Activated CD4-positive, alpha-beta T cell treated with anti-CD3 and anti-CD28 coated beads for 36 hours (primary cell): Measurements from ENCODE around the gene GLIS2. TPM values are rescaled to one million over a fixed set of nuclear protein-coding genes. Genes with fewer than 3 reads are reported as not detected.

Experiments
- ATAC-seq: fragments of 200-7000 bp; cut with Tn5 transposase; one replicate; pipeline ENCODE4 v1.10.0; 2021; ENCODE audit warnings: mild to moderate bottlenecking, moderate library complexity
- CTCF ChIA-PET: fragments of 350-600 bp; sonication (Branson Sonifier 250); formaldehyde crosslinking; loops from one replicate; lab custom pipeline; 2021; ENCODE audit warnings: antibody characterized with exemption; lab: Charles Lee
- POLR2A ChIA-PET: fragments of 350-600 bp; sonication (Branson Sonifier 250); formaldehyde crosslinking; loops from one replicate; lab custom pipeline; 2021; ENCODE audit warnings: antibody characterized with exemption, inconsistent platforms; lab: Charles Lee
- DNase-seq: peaks from one replicate; pipeline ENCODE4 v3.0.0-alpha.2; 2020
- H3K27ac Mint-ChIP-seq: one replicate; pipeline ENCODE4 v1.8.0; 2021; ENCODE audit warnings: mixed read lengths
- H3K27me3 Mint-ChIP-seq: one replicate; pipeline ENCODE4 v1.8.0; 2021; ENCODE audit warnings: mixed read lengths
- H3K36me3 Mint-ChIP-seq: one replicate; pipeline ENCODE4 v1.8.0; 2021; ENCODE audit warnings: low read depth, mixed read lengths
- H3K4me1 Mint-ChIP-seq: one replicate; pipeline ENCODE4 v1.8.0; 2021; ENCODE audit warnings: mixed read lengths
- H3K4me3 Mint-ChIP-seq: one replicate; pipeline ENCODE4 v1.8.0; 2021; ENCODE audit warnings: mild to moderate bottlenecking, moderate library complexity, mixed read lengths
- H3K9me3 Mint-ChIP-seq: one replicate; pipeline ENCODE4 v1.8.0; 2021; ENCODE audit warnings: low read depth, mixed read lengths
- intact Hi-C, 2 experiments: fragments of 100-400 bp; cut with DNase I in 1 of 2; cut with micrococcal nuclease in 1 of 2; formaldehyde crosslinking; loops; one replicate each; pipeline versions ENCODE4 v1.14.2 to v1.15.1; 2022 to 2024; cut with DNase I, micrococcal nuclease
- total RNA-seq, 2 experiments: library from RNA; stranded (reverse); gene quantifications; one replicate each; pipeline ENCODE4 v1.2.3, GENCODE V29; 2021

Gene GLIS2
- total RNA-seq, 2 experiments from 2014 or later = 0.27 to 0.30 TPM

DNA sequence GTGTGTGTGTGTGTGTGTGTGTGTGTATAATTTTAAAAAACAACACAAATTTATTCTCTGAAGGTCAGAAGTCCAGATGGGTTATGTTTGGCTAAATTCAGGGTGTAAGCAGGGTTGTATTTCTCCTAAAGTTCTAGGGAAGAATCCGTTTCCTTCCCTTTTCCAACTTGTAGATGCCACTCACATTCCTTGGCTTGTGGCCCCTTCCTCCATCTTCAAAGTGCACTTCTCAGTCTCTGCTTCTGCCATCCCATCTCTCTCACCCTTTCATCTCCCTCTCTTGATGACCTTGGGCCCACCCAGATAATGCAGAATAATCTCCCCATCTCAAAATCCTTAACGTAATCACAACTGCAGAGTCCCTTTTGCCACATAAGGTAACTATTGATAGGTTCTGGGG lies 35.2 kb upstream of the GLIS2 start:
- H3K4me1 Mint-ChIP-seq = no peaks in the 10 kb centered on the region
- H3K27me3 Mint-ChIP-seq = peaks cover 7% of the 10 kb centered on the region
- ChIA-PET CTCF (no interaction called here), POLR2A (no interaction called here)
- H3K9me3 Mint-ChIP-seq = no peaks in the 10 kb centered on the region
- no peak overlapping the region for H3K4me3 Mint-ChIP-seq
- intact Hi-C loops = no loop called here
- no peak overlapping the region for H3K27ac Mint-ChIP-seq
- no peak for DNase-seq
- H3K36me3 Mint-ChIP-seq = no peaks in the 10 kb centered on the region
- no peak for ATAC-seq

DNA sequence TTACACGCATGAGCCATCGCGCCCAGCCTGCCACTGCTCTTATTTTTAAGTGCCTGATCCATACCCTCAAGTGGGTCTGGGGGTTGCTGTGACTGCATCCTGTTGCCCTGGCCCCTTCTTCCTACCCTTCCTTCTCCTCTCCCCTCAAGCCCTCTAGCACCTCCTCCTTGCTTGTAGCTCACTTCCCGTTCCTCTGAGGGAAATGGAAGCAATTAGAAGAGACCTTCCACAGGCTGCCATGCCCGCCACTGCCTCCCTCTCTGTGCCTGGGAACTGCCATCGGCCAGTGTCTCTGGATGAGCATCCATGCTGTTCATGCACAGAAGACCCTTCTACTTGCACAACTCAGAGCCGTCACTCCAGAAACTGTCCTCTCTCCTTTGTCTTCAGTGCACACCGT lies 32.4 kb upstream of the GLIS2 start:
- H3K4me1 Mint-ChIP-seq = peaks cover 5% of the 10 kb centered on the region
- intact Hi-C loops = no loop called here
- ChIA-PET CTCF (interaction anchor here (0.6 to 1.8 kb wide), 5 partner anchors 10 to 1926 kb away, joined by 3 to 6 read pairs (median 3); partner anchors contain the start of gene TFAP4), POLR2A (interaction anchor here (0.6 kb wide), 1 partner anchor 20 kb away, joined by 3 read pairs; no protein-coding TSS in a partner anchor)
- H3K4me3 Mint-ChIP-seq = no peak overlapping the region
- no peaks in the 10 kb centered on the region for H3K9me3 Mint-ChIP-seq
- no peaks in the 10 kb centered on the region for H3K36me3 Mint-ChIP-seq
- no peak overlapping the region for H3K27ac Mint-ChIP-seq
- DNase-seq = no peak
- peaks cover 9% of the 10 kb centered on the region for H3K27me3 Mint-ChIP-seq
- no peak for ATAC-seq

DNA sequence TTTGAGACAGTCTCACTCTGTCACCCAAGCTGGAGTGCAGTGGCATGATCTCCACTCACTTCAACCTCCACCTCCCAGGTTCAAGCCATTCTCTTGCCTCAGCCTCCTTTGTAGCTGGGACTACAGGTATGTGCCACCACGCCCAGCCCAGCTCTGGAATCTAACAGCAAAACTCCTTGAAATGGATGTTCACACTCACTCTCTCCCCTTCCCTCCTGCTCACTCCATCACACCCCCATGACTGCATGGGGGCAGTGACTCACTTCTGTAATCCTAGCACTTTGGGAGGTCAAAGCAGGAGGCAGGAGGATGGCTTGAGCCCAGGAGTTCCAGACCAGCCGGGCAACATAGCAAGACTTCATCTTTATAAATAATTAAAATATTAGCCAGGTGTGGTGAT lies 31.9 kb upstream of the GLIS2 start:
- Mint-ChIP-seq H3K4me3 (no peak overlapping the region), H3K27me3 (peaks cover 9% of the 10 kb centered on the region), H3K36me3 (no peaks in the 10 kb centered on the region), H3K4me1 (peaks cover 9% of the 10 kb centered on the region), H3K9me3 (no peaks in the 10 kb centered on the region), H3K27ac (no peak overlapping the region)
- no peak for ATAC-seq
- ChIA-PET POLR2A (interaction anchor here (0.6 kb wide), 1 partner anchor 20 kb away, joined by 3 read pairs; no protein-coding TSS in a partner anchor), CTCF (interaction anchor here (0.6 to 0.7 kb wide), 2 partner anchors 30 to 51 kb away, joined by 3 read pairs; no protein-coding TSS in a partner anchor)
- intact Hi-C loops = no loop called here
- no peak for DNase-seq

DNA sequence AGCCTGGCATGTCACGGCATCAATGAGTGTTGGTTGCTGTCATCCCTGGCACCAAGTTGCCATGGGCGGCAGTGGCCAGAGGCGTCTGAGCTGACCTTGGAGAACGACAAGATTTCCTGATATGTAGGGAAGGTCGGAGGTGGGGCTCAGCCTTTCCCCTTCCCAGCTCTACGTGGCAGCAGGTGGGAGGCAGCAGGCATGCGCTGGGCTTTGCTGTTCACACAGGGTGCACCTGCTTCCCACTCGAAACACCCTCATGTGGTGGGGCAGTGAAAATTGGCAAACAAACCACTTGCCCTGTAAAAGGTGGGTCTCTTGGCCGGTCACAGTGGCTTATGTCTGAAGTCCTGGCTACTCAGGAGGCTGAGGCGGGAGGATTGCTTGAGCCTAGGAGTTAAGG lies 30.7 kb upstream of the GLIS2 start:
- POLR2A ChIA-PET = no interaction called here
- H3K36me3 Mint-ChIP-seq = no peaks in the 10 kb centered on the region
- no peak for DNase-seq

DNA sequence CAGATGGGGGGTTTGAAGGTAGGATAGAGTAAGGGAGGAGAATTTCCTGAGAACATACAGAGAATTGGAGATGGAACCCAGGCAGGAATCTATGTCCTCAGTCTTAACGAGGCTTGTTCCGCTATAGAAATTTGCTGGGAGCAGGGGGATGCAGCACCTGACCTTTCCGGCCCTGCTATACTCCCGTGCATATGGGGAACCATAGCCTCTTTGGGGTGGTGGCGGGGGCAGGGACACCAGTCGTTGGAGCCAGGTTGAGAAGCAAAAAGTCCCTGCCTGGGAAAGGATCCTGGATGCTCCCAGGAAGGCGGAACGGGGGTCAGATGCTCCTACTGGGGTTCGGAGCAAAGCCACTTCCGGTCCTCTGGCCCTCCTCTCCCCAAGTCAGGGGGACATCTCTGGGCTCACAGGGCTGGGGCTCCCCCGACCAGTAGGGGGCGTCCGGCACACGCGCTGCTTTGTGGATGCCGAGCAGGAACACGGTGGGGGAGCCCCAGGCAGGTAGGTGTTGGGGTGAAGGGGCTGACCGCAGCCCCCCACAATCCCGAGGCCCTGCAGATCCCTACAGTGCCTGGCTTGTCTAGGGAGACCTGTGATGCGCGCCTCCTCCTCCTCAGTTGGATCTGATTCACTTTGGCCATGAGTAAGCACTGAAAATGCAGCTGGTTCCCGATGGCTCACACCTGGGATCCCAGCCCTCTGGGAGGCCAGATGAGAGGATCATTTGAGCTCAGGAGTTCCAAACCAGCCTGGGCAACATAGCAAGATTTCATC lies 27.5 kb upstream of the GLIS2 start:
- H3K4me3 Mint-ChIP-seq = no peak overlapping the region
- H3K9me3 Mint-ChIP-seq = no peaks in the 10 kb centered on the region
- no peaks in the 10 kb centered on the region for H3K36me3 Mint-ChIP-seq
- DNase-seq (peak; percentile 87), ATAC-seq (peak; percentile 95)
- peaks cover 9% of the 10 kb centered on the region for H3K4me1 Mint-ChIP-seq
- POLR2A ChIA-PET = no interaction called here
- CTCF ChIA-PET = interaction anchor here (0.6 to 2.7 kb wide), 10 partner anchors 9 to 115 kb away, joined by 3 to 28 read pairs (median 4); no protein-coding TSS in a partner anchor
- intact Hi-C loops = loop anchor here (1.0 to 5.0 kb wide), 2 partner anchors 42 to 114 kb away; no protein-coding TSS in a partner anchor
- H3K27me3 Mint-ChIP-seq = peaks cover 9% of the 10 kb centered on the region
- no peak overlapping the region for H3K27ac Mint-ChIP-seq

More for the DNA sequence above, 30.7 kb upstream of the GLIS2 start:
- peaks cover 9% of the 10 kb centered on the region for H3K4me1 Mint-ChIP-seq
- H3K27ac Mint-ChIP-seq = no peak overlapping the region
- CTCF ChIA-PET = interaction anchor here (0.6 kb wide), 1 partner anchor 329 kb away, joined by 3 read pairs; no protein-coding TSS in a partner anchor
- no peak overlapping the region for H3K4me3 Mint-ChIP-seq
- peaks cover 9% of the 10 kb centered on the region for H3K27me3 Mint-ChIP-seq
- no peaks in the 10 kb centered on the region for H3K9me3 Mint-ChIP-seq
- ATAC-seq = no peak
- intact Hi-C loops = loop anchor here in 1 of 2 experiments (5.0 kb wide), 1 partner anchor 117 kb away; no protein-coding TSS in a partner anchor

DNA sequence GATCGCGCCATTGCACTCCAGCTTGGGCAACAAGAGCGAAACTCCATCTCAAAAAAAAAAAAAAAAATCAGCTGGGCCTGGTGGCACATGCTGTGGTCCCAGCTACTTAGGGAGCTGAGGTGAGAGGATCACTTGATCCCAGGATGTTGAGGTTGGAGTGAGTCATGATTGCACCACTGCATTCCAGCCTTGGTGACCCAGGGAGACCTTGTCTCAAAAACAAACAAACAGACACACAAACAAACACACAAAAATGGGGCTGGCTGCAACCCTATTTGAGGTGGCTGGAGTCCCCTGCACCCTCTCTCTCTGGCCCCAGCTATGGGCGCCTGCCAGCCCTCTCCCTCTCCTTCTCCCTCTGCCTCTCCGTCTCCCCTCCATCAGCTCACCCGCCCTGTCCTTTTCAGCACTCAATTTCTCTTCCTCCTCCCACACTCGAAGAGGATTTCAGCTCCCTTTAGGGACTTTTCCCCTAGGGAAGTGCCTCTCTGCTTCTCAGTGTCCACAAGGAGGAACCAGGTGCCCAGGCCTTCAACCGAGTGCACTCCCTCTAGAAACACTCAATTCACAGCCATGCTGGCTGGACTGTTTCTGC lies 25.5 kb upstream of the GLIS2 start:
- H3K36me3 Mint-ChIP-seq = no peaks in the 10 kb centered on the region
- no peaks in the 10 kb centered on the region for H3K9me3 Mint-ChIP-seq
- no peak for DNase-seq
- ATAC-seq = no peak
- peaks cover 9% of the 10 kb centered on the region for H3K4me1 Mint-ChIP-seq
- ChIA-PET POLR2A (interaction anchor here (0.9 kb wide), 1 partner anchor 16 kb away, joined by 3 read pairs; no protein-coding TSS in a partner anchor), CTCF (interaction anchor here (0.6 to 2.7 kb wide), 3 partner anchors 8 to 113 kb away, joined by 3 to 28 read pairs (median 8); no protein-coding TSS in a partner anchor)
- H3K4me3 Mint-ChIP-seq = no peak overlapping the region
- no peak overlapping the region for H3K27ac Mint-ChIP-seq
- peaks cover 2% of the 10 kb centered on the region for H3K27me3 Mint-ChIP-seq
- intact Hi-C loops = no loop called here

DNA sequence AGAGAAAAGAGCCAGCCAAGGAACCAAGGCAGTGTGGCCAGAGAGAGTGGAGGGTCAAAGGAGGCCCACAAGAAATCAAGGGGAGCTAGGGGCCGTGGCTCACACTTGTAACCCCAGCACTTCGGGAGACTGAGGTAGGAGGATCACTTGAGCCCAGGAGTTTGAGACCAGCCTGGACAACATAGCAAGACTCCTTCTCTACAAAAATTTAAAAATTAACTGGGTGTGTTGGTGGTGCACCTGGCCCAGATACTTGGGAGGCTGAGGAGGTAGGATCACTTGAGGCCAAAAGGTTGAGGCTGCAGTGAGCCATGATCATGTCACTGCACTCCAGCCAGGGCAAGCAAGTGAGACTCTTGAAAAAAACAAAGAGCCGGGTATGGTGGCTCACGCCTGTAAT lies 24.2 kb upstream of the GLIS2 start:
- no peak overlapping the region for H3K27ac Mint-ChIP-seq
- no peaks in the 10 kb centered on the region for H3K36me3 Mint-ChIP-seq
- no peak overlapping the region for H3K4me3 Mint-ChIP-seq
- peaks cover 9% of the 10 kb centered on the region for H3K4me1 Mint-ChIP-seq
- no peaks in the 10 kb centered on the region for H3K9me3 Mint-ChIP-seq
- ATAC-seq (no peak), DNase-seq (no peak)
- intact Hi-C loops = no loop called here
- CTCF ChIA-PET = interaction anchor here (0.9 kb wide), 1 partner anchor 16 kb away, joined by 3 read pairs; no protein-coding TSS in a partner anchor
- no peaks in the 10 kb centered on the region for H3K27me3 Mint-ChIP-seq
- POLR2A ChIA-PET = no interaction called here

DNA sequence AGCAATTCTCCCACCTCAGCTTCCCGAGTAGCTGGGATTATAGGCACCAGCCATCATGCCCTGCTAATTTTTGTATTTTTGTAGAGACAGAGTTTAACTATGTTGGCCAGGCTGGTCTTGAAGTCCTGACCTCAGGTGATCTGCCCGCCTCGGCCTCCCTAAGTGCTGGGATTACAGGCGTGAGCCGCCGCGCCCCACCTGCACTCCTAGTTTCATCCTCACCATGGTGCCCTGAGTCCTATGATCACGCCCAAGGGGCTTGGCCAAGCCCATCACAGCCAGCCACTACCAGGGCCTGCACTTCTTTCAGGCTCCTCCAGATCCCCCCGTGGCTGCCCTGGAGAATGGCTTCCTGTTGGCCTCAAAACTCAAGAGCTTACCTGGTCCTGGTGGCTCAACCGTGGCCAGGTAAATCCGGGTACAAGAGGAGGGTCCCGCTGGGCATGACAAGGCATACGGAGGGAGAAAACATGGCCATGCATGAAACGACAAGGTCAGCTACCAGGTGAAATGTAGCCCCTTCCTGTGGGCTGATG lies 22.6 kb upstream of the GLIS2 start:
- Mint-ChIP-seq H3K4me1 (peaks cover 4% of the 10 kb centered on the region), H3K36me3 (no peaks in the 10 kb centered on the region), H3K9me3 (no peaks in the 10 kb centered on the region), H3K27ac (no peak overlapping the region), H3K27me3 (no peaks in the 10 kb centered on the region), H3K4me3 (no peak overlapping the region)
- DNase-seq = no peak
- POLR2A ChIA-PET = no interaction called here
- no peak for ATAC-seq
- intact Hi-C loops = no loop called here
- CTCF ChIA-PET = interaction anchor here (7.5 kb wide), 1 partner anchor 15 kb away, joined by 41 read pairs; no protein-coding TSS in a partner anchor

DNA sequence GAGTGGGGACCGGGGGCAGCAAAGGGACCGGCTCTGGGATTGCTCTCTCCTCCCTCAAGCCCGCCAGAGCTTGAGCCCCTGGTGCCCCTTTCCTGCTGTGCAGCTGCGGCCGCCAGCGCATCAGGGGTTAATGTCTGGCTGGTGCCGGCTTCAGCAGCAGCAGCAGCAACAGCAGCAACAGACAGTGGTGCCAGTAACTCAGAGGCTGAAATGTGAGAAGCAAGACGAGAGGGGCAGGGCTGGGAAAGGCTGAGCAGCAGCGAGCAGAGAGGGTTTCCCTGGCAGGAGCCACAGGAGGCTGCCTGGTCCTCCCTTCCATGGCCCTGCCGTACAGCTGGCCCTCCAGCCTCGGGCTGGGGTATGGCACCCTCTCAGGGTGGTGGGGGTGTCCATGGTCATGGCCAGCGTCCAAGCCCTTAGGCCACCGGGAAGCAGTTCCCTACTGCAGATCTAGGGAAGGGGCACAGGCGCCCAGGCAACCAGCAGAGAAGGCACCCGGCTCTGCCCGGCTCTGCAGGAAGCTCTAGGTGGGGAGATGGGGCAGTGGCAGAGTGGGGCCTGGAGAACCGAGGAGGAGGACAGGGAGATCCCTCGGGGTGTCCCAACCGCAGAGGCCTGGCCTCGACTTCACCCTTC lies 21.9 kb upstream of the GLIS2 start:
- Mint-ChIP-seq H3K4me3 (no peak overlapping the region), H3K9me3 (no peaks in the 10 kb centered on the region), H3K4me1 (no peaks in the 10 kb centered on the region), H3K27me3 (no peaks in the 10 kb centered on the region), H3K27ac (no peak overlapping the region), H3K36me3 (no peaks in the 10 kb centered on the region)
- ATAC-seq = no peak
- no peak for DNase-seq
- intact Hi-C loops = no loop called here
- POLR2A ChIA-PET = no interaction called here
- CTCF ChIA-PET = interaction anchor here (0.7 to 7.5 kb wide), 2 partner anchors 14 to 59 kb away, joined by 4 to 41 read pairs; no protein-coding TSS in a partner anchor

DNA sequence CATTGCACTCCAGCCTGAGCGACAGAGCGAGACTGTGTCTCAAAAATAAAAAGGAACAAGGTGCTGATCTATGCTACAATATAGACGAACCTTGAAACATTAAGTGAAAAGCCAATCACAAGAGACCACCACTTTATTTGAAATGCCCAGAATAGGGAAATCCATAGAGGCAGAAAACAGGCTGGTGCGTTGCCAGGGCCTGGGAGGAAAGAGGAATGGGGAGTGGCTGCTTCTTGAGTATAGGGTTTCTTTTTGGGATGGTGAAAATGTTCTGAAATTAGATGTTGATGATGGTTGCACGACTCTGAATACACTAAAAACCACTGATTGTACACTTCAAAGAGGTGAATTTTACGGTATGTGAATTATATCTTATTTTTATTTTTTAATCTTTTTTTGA lies 20.3 kb upstream of the GLIS2 start:
- H3K27me3 Mint-ChIP-seq = no peaks in the 10 kb centered on the region
- POLR2A ChIA-PET = no interaction called here

DNA sequence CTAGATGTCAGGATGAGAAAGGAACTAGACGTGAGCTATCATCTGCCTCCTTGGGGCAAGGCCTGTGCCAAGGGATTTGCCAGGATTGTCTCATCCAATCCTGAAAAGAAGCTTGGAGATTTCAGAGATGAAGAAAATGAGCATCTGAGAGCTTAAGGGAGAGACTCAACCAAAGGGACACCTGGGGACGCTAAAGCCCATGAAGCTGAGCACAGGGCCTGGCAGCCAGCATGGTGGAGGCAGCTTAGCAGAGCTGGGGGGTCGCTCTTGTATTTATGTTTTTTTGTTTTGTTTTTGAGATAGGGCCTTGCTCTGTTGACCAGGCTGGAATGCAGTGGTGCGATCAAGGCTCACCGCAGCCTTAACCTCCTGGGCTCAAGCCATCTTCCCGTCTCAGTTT lies 18.4 kb upstream of the GLIS2 start:
- Mint-ChIP-seq H3K9me3 (no peaks in the 10 kb centered on the region), H3K27ac (no peak overlapping the region), H3K27me3 (no peaks in the 10 kb centered on the region), H3K36me3 (peaks cover 9% of the 10 kb centered on the region), H3K4me3 (no peak overlapping the region), H3K4me1 (peaks cover 2% of the 10 kb centered on the region)
- intact Hi-C loops = no loop called here
- ChIA-PET POLR2A (no interaction called here), CTCF (interaction anchor here (0.7 to 7.5 kb wide), 5 partner anchors 9 to 44 kb away, joined by 3 to 41 read pairs (median 3); no protein-coding TSS in a partner anchor)
- no peak for DNase-seq
- no peak for ATAC-seq

More for the DNA sequence above, 20.3 kb upstream of the GLIS2 start:
- Mint-ChIP-seq H3K9me3 (no peaks in the 10 kb centered on the region), H3K27ac (no peak overlapping the region), H3K36me3 (peaks cover 8% of the 10 kb centered on the region), H3K4me1 (peaks cover 2% of the 10 kb centered on the region), H3K4me3 (no peak overlapping the region)
- intact Hi-C loops = no loop called here
- CTCF ChIA-PET = interaction anchor here (7.5 kb wide), 1 partner anchor 13 kb away, joined by 41 read pairs; no protein-coding TSS in a partner anchor
- no peak for ATAC-seq
- DNase-seq = no peak
